MG63 (cell line): ENCODE measurements around the gene COL20A1. TPM values are rescaled to one million over a fixed set of nuclear protein-coding genes. Genes with fewer than 3 reads are reported as not detected.

ENCODE experiments used
- DNase-seq: peaks from one replicate; pipeline ENCODE4 v3.0.0-alpha.2; 2020
- H3K27me3 ChIP-seq: fragments of 250-450 bp; sonication (Bioruptor Pico); 2 replicates; pipeline ENCODE4 v1.5.1; 2020; ENCODE audit warnings: mild to moderate bottlenecking, moderate library complexity
- H3K36me3 ChIP-seq: fragments of 250-450 bp; sonication (Bioruptor Pico); 2 replicates; pipeline ENCODE4 v1.5.1; 2020; ENCODE audit warnings: mild to moderate bottlenecking, moderate library complexity
- H3K4me3 ChIP-seq: fragments of 250-450 bp; sonication (Bioruptor Pico); 2 replicates; pipeline ENCODE4 v1.5.1; 2020; ENCODE audit warnings: mild to moderate bottlenecking, moderate library complexity
- H3K9me3 ChIP-seq: fragments of 250-450 bp; sonication (Bioruptor Pico); 2 replicates; pipeline ENCODE4 v1.5.1; 2020; ENCODE audit warnings: mild to moderate bottlenecking, moderate library complexity
- total RNA-seq: library from RNA; depleted of rRNA; stranded (reverse); fragments of >200 nt; shearing (Covaris generic); gene quantifications from 2 replicates; pipeline ENCODE4 v1.2.3, GENCODE V29; 2014; ENCODE audit warnings: low replicate concordance

Gene COL20A1
- total RNA-seq, 1 experiment from 2014 or later: not detected

DNA sequence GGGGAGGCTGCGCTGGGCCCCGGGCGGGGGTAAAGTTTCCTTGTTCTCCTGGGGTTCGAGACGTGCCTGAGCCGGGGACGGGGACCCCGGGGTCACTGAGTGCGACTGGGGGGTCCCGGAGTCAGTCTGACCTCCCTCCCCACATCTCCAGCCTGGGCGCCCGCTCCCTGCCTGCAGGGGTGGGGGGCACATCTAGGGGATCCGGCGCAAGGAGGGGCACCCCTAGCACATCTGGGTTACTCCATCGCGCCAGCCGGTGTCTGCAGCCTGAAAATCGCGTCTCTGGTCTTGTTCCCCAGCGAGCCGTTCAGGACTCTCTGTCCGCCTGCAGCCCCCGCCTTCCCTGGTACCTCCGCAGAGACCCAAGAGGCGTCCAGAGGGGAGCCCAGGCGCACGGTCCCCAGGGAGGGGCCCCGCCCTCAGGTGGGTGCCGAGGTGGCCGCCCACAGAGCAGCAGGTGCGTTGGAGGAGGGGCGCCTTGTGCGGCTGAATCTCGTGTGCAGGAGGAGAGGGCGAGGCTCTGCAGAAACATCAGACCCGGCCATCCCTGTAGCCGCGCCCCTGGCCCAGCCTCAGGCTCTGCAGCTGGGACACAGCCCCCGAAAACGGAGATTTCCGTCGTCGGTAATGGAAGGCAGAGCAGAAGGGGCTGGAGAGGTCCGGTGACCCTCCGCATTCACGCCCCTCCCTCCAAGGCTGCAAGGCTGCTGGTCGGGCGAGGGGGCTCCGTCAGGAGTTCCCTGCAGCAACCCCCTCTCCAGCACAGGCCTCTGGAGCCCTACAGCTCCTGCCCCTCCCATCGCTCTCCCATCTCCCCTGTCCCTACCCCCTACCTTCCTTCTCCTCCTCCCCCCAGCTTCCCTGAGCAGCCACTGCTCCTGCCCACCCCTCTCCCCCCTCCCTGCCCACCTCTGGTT is 68.8 kb downstream of the COL20A1 start:
- Histone ChIP-seq H3K27me3 (peaks cover 6% of the 10 kb centered on the region), H3K36me3 (no peaks in the 10 kb centered on the region), H3K9me3 (no peaks in the 10 kb centered on the region), H3K4me3 (no peak overlapping the region)
- no peak for DNase-seq

DNA sequence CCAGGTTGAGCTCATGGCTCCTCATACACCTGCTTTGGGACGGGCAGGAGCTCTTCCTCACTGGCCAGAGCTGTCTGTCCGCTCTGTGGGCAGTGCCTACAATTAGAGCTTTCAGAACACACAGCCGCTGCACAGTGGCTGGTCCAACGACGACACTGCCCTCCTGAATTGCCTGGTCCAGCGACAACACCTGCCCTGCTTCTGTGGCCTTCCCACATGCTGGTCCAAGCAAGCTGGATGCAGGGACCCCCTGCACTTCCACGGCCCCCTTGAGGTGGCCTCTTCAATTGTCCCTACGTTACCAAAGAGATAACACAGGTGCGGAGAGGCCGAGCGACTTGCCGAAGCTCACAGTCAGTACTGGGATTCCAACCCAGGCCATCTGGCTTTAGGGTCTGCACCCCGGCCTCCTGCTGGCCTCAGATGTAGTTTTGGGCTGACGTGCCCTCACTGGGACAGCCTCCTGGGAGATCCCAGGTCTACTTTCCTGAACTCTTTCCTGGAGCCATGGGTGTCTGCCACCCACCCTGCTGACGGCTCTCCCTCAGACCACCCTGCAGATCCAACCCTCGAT is 69.5 kb downstream of the COL20A1 start:
- no peaks in the 10 kb centered on the region for H3K36me3 ChIP-seq
- no peak overlapping the region for H3K4me3 ChIP-seq
- peaks cover 6% of the 10 kb centered on the region for H3K27me3 ChIP-seq
- DNase-seq: no peak
- H3K9me3 ChIP-seq: no peaks in the 10 kb centered on the region

DNA sequence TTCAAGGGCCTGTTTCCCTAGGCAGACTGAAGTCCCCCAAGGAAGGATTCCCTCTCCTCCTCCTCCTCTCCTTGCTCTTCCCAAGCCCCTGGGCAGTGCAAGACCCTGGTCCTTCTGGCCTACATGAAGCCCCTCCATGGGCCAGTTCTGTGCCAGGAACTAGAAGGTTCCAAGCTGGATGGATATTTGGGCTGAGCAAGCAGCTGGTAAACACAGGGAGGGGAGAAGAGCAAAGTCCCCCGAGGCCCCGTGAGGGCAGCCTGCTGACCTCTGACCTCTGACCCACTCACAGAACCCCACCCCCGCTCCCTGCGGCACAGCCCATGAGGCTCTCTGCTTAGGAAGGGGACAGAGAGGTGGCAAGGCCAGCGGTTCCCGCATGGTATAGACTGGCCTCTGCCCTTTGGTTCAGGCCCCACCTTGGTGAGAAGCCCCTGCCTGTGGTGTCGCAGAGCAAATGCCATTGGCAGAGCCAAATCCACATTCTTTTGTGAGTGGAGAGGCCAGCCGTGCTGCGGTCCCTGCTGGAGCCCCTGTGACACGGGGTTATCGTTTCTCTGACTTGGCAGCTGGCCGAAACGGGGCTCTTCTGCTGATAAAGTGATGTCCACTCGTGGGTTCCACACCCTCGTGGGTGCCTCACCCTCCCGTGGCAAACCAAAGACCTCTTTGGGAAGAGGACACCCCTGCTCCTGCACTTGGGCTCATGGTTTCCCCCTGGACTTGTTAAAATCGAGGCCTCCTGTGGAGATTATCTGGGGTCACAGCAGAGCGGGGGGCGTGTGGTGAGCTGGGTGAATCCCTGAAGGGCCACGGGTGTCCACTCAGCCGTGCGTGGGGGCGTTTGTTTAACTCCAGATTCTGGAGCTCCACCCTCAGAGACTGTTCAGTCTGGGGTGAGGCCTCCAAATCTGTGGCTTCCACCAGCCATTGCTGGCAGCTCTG is 70.3 kb downstream of the COL20A1 start:
- H3K27me3 ChIP-seq: peaks cover 6% of the 10 kb centered on the region
- no peak for DNase-seq
- H3K4me3 ChIP-seq: no peak overlapping the region
- no peaks in the 10 kb centered on the region for H3K9me3 ChIP-seq
- no peaks in the 10 kb centered on the region for H3K36me3 ChIP-seq

DNA sequence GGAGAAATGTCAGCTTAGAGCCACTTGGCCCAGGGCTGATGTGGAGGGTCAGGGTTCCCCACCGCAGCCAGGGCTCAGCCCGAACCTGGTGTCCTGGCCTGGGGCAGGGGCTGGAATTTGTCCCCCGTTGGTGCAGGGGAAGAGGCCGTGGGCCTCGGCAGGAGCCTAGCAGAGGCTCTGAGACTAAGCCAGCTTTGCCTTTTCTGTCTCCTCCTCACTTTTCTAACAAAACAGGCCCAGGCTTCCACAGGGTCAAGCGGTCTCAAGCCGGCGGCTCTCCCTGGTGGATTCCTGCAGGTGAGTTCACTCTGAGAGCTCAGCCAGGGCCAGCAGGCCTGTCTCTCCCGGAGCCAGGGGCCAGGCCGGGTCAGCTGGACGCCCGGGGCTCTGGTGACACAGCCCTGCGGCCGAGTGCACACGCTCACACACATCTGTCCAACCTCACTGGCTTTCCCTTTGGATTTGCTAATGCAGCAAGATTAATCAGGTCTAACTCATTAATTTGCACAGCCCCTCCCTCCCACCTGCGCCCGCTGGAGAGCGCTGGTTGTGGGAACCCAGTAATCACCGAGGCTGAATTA is 71.1 kb downstream of the COL20A1 start:
- no peak for DNase-seq
- H3K4me3 ChIP-seq: no peak overlapping the region
- H3K9me3 ChIP-seq: no peaks in the 10 kb centered on the region
- H3K27me3 ChIP-seq: peaks cover 6% of the 10 kb centered on the region
- no peaks in the 10 kb centered on the region for H3K36me3 ChIP-seq

DNA sequence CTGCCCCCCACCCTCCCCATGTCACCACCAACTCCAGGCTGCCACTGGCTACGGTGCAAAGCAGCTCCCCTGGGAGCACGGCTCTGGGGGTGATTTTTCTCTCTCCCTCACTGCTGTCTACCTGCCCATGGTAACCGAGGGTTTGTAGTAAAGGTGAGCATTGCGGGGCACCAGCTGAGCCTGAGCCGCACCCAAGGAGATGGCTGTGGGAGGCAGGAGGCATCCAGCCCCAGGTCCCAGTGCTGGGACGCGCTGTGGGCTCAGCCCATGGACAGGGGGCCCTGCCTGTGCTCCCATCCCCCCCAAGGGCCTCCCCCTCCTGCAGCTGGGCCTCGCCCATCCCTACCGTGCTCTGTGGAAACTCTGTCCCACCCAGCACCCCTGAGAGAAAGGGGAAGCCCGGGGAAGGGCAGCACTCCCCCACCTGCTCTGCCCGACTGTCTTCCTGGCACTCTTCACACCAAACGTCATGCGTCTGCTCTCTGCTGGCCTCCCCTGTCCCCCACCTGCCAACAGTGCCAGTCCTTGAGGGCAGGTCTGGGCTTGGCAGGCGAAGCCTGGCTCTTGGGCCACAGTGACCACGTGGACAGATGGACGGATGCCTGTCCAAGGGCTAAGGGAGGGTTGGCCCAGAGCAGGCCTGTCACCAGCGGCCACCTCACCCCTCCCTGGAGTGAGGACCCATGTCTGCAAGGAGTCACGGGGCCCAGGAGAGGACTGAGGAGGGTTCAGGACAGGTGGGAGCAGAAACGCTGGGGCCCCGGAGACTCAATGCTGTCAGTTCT is 72.0 kb downstream of the COL20A1 start:
- H3K9me3 ChIP-seq: no peaks in the 10 kb centered on the region
- H3K27me3 ChIP-seq: peaks cover 6% of the 10 kb centered on the region
- H3K4me3 ChIP-seq: no peak overlapping the region
- DNase-seq: no peak
- no peaks in the 10 kb centered on the region for H3K36me3 ChIP-seq

DNA sequence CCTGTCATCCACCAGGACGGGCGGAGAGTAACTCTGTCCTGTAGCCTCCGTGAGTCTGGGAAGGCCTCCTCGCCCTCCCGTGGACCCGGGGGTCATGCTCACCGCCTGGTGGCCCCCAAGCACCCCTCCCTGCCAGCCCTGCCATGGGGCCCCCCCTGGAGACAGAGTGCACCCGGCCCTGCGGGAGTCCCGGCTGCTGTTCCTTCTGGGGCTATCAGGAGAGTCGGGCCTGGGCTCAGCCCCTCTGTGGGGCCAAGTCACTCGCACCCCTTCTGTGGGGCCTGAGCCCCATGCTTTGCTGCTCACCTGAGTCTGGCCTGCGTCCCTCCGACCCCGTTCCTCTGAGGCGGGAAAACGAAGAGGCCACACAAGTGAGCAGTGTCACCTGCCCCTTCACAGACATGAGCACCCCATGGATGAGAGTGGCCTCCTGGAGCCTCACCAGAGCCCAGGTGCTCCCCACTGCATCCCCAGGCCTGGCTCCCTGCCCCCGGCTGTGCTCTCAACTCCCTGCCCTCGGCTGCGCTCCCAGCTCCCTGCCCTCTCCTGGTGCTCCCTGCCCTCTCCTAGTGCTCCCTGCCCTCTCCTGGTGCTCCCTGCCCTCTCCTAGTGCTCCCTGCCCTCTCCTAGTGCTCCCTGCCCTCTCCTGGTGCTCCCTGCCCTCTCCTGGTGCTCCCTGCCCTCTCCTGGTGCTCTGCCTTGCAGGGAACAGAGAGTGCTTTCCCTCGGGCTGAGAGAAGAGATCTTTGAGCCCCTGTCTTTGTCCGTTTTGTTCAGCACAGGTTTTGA is 72.8 kb downstream of the COL20A1 start:
- Histone ChIP-seq H3K9me3 (no peaks in the 10 kb centered on the region), H3K36me3 (no peaks in the 10 kb centered on the region), H3K27me3 (peaks cover 2% of the 10 kb centered on the region), H3K4me3 (no peak overlapping the region)
- no peak for DNase-seq

DNA sequence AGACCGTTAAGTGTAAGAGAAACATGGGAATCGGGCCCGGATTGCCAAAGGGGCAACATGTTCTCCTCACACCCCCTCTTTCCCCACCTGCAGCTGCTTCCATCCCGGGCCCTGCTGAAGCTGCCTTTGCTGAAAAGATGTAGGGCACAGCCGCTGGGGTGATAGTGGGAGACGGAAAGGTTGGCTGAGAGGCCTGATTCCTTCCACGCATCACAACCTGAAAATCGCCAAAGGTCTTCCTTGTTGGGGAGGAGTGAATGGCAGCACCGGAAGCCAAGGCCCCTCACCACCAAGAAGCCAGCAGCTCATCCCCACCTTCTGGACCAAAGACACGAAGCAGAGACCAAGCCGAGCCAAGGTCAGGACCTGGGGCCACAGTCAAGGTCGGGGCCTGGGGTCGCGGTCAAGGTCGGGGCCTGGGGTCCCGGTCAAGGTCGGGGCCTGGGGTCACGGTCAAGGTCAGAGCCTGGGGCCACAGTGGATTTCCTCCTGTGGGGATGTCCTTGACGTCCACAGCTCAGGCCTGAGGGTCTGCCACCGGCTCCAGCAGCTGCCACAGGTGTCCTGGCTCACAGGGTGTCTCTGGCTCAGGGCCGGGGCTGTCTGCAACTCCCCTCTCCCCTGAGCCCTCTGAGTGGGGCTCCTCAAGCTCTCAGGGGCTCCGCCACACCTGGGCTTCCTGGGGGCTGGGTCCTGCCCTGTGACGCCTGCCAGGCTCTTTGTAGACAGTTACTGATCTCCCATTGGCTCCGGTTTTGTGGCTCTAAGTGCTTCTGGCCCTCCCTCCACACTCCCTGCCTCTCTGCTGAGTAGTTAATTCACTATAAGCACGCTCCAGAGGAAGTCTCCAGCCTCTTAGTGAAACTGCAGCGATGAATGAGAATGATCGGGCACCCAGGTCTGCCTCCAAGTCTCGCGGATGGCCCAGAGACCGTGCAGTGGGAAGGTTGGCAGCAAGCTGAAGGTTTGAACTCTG is 73.7 kb downstream of the COL20A1 start:
- Histone ChIP-seq H3K27me3 (peaks cover 8% of the 10 kb centered on the region), H3K9me3 (no peaks in the 10 kb centered on the region), H3K36me3 (no peaks in the 10 kb centered on the region), H3K4me3 (no peak overlapping the region)
- no peak for DNase-seq

DNA sequence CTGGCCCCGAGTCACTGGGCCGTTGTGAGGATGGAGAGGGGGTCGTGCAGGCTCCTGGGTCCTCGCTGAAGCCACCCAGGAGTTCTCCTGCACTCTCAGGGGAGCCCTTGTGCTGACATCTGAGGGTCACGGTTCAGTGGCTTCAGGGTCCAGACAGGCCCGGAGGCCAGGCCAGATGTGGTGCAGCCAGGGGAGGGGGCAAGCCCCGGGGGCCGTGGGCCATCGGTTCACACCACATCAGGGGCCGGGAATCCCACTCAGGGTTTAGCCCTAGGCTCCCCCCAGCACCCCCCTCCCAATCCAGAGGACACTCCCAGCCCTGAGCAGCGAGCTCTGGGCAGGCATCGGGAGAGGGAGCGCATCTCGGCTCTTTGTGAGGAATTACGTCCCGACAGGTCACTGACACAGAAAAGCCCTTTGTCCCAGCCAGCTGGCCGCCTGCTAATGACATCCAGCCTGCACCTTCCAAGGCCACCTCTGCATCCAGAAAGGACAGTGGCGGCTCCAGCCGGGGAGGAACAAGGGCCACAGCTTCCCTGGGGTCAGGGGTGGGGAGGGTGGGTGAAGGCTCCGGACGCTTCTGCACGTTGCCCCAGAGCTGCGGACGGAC is 74.6 kb downstream of the COL20A1 start:
- no peak for DNase-seq
- Histone ChIP-seq H3K9me3 (no peaks in the 10 kb centered on the region), H3K4me3 (no peak overlapping the region), H3K27me3 (peaks cover 11% of the 10 kb centered on the region), H3K36me3 (no peaks in the 10 kb centered on the region)

DNA sequence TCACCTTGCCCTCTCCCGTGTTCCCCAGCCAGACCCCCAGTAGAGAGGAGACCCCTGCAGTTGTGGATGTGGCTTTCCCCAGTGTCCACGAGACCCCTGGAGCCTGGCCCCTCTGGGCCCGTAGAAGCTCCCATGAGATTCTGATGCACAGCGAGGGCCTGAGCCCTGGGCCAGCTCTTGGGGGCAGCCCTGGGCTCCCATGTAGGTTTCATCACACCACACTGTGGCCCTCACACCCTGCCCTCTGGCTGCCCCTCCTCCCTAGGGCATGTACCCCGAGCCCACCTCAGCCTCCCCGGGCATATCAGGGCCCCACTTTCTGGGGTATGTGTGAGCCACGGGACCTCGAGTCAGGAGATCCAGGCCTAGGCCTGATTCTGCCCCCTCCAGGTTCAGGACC is 75.2 kb downstream of the COL20A1 start:
- peaks cover 17% of the 10 kb centered on the region for H3K27me3 ChIP-seq

DNA sequence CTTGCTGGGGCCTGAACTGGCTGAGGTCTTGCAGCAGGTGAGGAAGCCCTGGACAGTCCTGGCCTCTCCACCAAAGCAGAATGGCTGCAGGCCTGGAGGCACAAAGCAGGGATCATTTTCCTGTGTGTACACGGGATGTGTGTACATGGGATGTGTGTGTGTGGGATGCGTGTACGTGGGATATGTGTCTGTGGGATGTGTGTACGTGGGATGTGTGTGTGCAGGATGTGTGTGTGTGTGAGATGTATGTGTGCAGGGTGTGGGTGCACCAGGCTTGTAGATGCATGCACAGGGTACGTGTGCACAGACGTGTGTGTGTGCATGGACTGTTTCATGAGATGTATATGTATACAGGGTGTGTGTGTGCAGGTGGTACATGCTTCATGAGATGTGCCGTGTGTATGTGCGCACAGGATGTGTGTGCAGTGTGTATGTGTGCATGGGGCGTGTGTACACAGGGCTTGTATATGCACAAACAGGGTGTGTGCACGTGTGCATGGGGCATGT is 76.1 kb downstream of the COL20A1 start:
- Histone ChIP-seq H3K27me3 (peaks cover 25% of the 10 kb centered on the region), H3K9me3 (no peaks in the 10 kb centered on the region), H3K4me3 (no peak overlapping the region), H3K36me3 (no peaks in the 10 kb centered on the region)
- no peak for DNase-seq

More for the DNA sequence above, 75.2 kb downstream of the COL20A1 start:
- Histone ChIP-seq H3K36me3 (no peaks in the 10 kb centered on the region), H3K9me3 (no peaks in the 10 kb centered on the region), H3K4me3 (no peak overlapping the region)
- no peak for DNase-seq

DNA sequence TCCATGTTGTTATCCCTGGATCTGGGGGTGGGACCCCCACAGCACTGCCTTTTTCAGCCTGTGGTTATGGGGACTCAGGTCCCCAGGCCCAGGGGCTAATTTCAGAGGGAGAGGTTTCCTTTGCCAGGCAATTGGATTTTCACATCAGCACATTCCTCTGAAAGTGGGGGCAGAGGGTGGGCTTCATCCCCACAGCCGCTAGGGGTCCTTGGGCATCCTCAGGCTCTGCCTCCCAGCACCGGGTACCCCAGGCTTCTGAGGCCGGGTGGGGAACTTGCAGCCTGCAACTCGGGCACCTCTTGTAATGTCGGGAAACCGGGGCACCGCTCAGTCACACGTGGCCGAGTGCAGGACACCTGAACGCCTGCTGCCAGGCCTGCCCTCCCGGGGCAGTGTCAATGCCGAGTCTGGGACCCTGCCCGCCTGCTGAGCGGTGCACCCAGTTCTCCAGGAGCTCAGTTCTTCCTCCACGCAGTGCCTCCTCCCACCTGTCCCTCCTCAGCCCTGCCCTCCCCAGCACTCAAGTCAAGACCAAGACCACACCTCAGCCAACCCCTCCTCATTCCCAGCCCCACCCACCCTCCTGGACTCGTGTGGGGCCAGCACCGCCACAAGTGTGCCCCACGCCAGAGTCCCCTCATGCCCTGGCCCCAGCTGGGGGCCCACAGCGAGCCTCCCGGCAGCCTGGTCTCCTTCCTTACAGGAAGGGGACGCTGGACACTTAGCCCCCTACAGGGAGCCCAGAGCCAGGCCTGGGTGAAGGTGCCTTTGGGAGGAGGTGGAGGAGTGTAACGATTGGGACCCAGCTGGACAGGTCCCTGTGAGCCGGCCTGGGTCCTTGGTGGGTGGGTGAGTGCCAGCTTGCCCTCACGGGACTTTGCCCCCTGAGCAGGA is 77.0 kb downstream of the COL20A1 start:
- H3K36me3 ChIP-seq: no peaks in the 10 kb centered on the region
- peaks cover 34% of the 10 kb centered on the region for H3K27me3 ChIP-seq
- no peak for DNase-seq

DNA sequence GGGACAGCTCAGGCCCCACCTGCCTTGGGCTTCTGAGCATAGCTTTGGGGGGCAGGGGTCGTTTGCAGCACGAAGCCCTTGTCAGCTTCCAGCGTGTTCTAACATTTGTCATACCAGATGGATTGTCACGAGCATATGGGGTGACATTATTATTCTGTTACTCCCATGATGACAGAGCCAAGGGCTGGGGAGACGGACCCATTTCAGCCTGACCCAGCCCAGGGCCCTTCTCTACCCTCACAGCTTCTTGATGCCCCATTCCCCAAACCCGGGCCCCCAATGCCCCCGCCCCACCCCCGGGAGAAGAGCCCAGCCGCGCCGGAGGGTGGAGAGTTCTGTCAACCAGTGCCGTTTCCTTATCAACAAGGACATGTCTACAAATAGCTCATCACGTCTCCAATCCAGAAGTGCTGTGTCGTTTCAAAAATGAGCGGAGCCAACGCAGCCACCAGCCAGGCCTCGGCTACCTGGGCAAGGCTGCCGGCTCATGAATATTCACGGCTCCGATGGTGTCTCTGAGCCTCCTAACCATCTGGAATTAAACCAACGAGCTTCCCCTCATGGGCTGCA is 77.7 kb downstream of the COL20A1 start:
- no peak for DNase-seq
- peaks cover 34% of the 10 kb centered on the region for H3K27me3 ChIP-seq
- H3K4me3 ChIP-seq: no peak overlapping the region
- no peaks in the 10 kb centered on the region for H3K36me3 ChIP-seq
- no peaks in the 10 kb centered on the region for H3K9me3 ChIP-seq

More for the DNA sequence above, 77.0 kb downstream of the COL20A1 start:
- Histone ChIP-seq H3K9me3 (no peaks in the 10 kb centered on the region), H3K4me3 (no peak overlapping the region)
